Cardiac muscle cell (in vitro differentiated cells and primary cell): Measurements from ENCODE around the gene FOSL2. TPM values are rescaled to one million over a fixed set of nuclear protein-coding genes. Genes with fewer than 3 reads are reported as not detected.
A peak's percentile ranks its signal among the peaks of the same experiment; 100 is the strongest.

Experiments used
- DNase-seq, 2 donors: peaks; one replicate each; pipeline versions ENCODE4 v3.0.0 to v3.0.0-alpha.2; 2010 to 2017; ENCODE audit warnings: low read depth in 1 of 2, low spot score in 1 of 2
- H3K27ac ChIP-seq: fragments of 200-600 bp; sonication (generic); 2 replicates; pipeline ENCODE4 v1.5.1; 2016
- H3K27me3 ChIP-seq: fragments of 200-600 bp; sonication (generic); 2 replicates; pipeline ENCODE4 v1.6.0; 2016; ENCODE audit warnings: control low read depth
- H3K36me3 ChIP-seq: fragments of 200-600 bp; sonication (generic); 2 replicates; pipeline ENCODE4 v1.5.1; 2016; ENCODE audit warnings: control low read depth
- H3K4me1 ChIP-seq: fragments of 200-600 bp; sonication (generic); 2 replicates; pipeline ENCODE4 v1.8.1; 2017; ENCODE audit warnings: low read depth, mild to moderate bottlenecking, mixed run types
- H3K4me3 ChIP-seq: fragments of 200-600 bp; sonication (generic); 2 replicates; pipeline ENCODE4 v1.5.1; 2016; ENCODE audit warnings: mild to moderate bottlenecking
- H3K9me3 ChIP-seq: fragments of 200-600 bp; sonication (generic); 2 replicates; pipeline ENCODE4 v1.5.1; 2017; ENCODE audit warnings: low read depth, mild to moderate bottlenecking, control low read depth
- CTCF ChIP-seq: IDR thresholded peaks from 2 replicates; pipeline ENCODE4 v1.5.1; 2012; ENCODE audit warnings: low read depth, mild to moderate bottlenecking, low read length
- polyA plus RNA-seq: library from polyadenylated mRNA; unstranded; fragments of >200 nt; fragmentation: Nextera tagmentation; extraction: Ambion mirVana; gene quantifications from 2 replicates; pipeline ENCODE4 v1.2.1, GENCODE V29; 2016
- total RNA-seq: library from RNA; depleted of rRNA; stranded (reverse); fragments of >200 nt; gene quantifications from 2 replicates; pipeline ENCODE4 v1.2.3, GENCODE V29; 2016

The FOSL2 gene
- total and polyA plus RNA-seq, 2 experiments from 2014 or later: 2.0 to 3.5 TPM

- H3K9me3 ChIP-seq: no peaks in the 10 kb centered on the region
- no peak overlapping the region for H3K27ac ChIP-seq
- no peaks in the 10 kb centered on the region for H3K27me3 ChIP-seq
- no peaks in the 10 kb centered on the region for H3K36me3 ChIP-seq
- H3K4me1 ChIP-seq: no peaks in the 10 kb centered on the region
- no peak overlapping the region for H3K4me3 ChIP-seq
- no peak for DNase-seq
- TF ChIP-seq CTCF: no peak
Measured at GRCh38 chr2:28403370-28403956, 10.8 kb downstream of the FOSL2 start.

- TF ChIP-seq CTCF: no peak
- Histone ChIP-seq H3K9me3 (no peaks in the 10 kb centered on the region), H3K36me3 (no peaks in the 10 kb centered on the region), H3K4me1 (no peaks in the 10 kb centered on the region), H3K27ac (no peak overlapping the region), H3K4me3 (no peak overlapping the region), H3K27me3 (no peaks in the 10 kb centered on the region)
- DNase-seq: no peak
Measured at GRCh38 chr2:28404086-28404485, 11.4 kb downstream of the FOSL2 start.

GRCh38 chr2:28405537-28405936 lies 12.9 kb downstream of the FOSL2 start:
- Histone ChIP-seq H3K27me3 (no peaks in the 10 kb centered on the region), H3K9me3 (no peaks in the 10 kb centered on the region), H3K36me3 (no peaks in the 10 kb centered on the region), H3K27ac (no peak overlapping the region), H3K4me1 (no peaks in the 10 kb centered on the region), H3K4me3 (no peak overlapping the region)
- no peak for TF ChIP-seq CTCF
- no peak for DNase-seq

GRCh38 chr2:28406276-28407096 lies 13.8 kb downstream of the FOSL2 start:
- peak in 1 of 2 donors; percentile 76 for DNase-seq
- Histone ChIP-seq H3K4me3 (no peak overlapping the region), H3K27ac (no peak overlapping the region), H3K4me1 (no peaks in the 10 kb centered on the region), H3K27me3 (no peaks in the 10 kb centered on the region), H3K36me3 (no peaks in the 10 kb centered on the region), H3K9me3 (no peaks in the 10 kb centered on the region)
- TF ChIP-seq CTCF: peak; percentile 10

- no peak for TF ChIP-seq CTCF
- no peak overlapping the region for H3K27ac ChIP-seq
- no peaks in the 10 kb centered on the region for H3K9me3 ChIP-seq
- no peak overlapping the region for H3K4me3 ChIP-seq
- no peaks in the 10 kb centered on the region for H3K36me3 ChIP-seq
- H3K4me1 ChIP-seq: no peaks in the 10 kb centered on the region
- no peaks in the 10 kb centered on the region for H3K27me3 ChIP-seq
- no peak for DNase-seq
Measured at GRCh38 chr2:28407131-28407975, 14.7 kb downstream of the FOSL2 start.
